ENCODE data around the gene OTOG.
A peak's percentile ranks its signal among the peaks of the same experiment; 100 is the strongest.

Gene OTOG

DNA sequence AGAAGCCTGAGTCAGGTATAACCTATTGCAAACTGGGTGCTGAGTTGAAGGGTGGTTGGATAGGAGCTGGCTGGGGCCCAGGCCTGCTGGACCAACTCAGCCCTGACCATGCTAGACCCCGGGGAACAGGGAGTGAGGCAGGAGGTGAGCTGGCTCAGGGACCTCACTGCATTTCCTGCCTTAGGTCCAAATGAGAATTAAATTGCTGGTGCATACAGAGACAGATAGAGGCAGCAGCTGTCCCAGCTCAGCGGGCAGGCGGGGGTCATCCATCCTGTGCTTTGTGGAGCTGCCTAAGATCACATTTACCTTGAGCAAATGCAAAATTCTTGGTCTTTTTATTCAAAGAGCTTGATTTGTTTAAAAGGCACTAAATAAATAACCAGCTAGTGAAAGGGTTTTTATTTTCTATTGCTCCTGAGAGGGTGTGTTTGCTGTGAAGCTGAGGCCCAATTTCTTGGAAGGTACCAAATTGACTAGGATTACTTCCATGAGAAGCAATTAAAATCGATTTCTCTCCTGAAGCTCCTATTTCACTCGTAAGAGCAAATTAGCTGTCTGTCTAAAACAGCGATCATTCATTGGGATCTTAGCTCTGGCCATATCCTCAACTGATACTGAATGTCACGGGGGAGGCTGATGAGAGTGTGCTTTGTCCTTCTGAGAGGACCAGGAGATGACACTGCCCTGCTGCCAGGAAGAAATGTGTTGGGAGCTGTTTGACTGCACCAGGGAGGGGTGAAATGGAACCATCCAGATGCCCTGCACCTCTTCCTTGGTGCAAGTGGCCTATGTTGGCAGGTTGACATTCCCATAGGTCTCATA, 27.8 kb upstream of the OTOG start:
- no peak for DNase-seq (ENCODE audit: low read depth in 1 of 2, low spot score in 1 of 2)

DNA sequence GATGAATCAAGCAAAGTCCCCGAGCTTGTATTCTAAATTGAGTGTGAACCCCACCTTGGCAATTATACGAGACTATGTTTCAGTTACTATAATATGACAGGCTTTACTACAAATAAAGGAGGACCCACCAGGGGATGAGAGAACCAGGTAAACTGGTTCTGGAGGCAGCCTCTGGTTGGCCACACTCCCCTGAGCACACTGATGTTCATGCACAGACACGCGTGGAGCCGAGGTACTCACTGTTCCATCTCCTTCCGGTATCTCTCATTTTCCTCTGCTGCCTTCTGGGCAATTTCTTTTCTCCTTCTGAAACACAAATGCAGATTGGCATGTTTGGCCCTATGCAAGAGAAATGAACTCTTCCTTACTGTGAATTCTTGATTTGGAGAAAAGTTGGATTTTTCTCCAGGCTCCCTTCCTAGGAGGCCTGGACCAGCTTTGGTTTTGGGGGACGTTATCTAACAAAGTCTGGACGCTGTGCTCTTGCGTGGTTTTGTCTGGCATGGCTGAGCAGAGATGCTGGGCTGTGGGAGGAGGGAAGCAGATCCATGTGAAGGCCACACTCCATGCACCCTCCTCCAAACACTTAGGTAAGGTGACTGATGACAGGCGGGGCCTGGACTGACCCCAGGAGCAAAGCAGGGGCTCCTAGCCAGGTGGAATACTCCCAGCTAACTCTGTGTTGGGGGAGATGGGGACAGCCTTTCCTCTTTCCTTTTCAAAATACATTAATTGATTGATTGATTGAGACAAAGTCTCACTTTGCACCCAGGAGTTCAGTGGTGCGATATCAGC, 25.8 kb upstream of the OTOG start:
- no peak for DNase-seq (ENCODE audit: low read depth in 1 of 2, low spot score in 1 of 2)

DNA sequence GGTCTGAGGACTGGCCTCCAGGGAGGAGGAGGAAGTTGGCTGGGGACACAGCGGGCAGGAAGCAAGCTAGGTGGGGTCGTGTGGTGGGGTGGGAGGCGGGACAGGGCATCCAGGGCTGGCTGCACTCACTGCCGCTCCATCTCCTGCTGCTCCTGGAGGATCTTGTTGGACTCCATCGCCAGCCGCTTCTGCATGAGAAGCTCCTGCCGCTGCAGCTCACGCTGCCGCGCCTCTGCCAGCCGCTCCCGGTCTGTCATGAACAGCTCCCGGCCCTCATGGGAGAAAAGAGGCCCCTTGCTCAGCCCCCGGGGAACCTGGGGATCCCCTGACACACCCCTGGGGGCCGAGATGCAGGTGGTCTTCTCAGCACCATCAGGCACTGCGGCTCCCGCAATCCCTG, 24.4 kb upstream of the OTOG start:
- no peak for DNase-seq (ENCODE audit: low read depth in 1 of 2, low spot score in 1 of 2)

DNA sequence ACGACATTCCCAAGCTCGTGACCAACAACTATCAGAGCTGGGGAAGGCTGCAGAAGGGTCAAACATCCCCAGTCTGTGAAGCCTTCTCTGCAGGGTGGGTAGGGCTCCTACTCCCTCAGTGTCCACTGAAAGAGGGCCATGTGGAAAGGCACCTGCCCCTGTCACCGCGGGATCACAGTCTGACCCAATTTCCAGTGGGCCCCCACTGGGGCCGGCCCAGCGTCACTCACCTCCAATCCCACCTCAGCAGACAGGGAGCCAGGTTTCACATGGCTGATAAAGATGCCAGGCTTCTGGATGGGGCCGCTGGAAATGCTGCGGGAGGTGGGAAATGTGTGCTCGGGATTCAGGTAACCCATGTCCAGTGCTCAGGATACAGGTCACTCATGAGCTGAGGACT, 22.8 kb upstream of the OTOG start:
- DNase-seq (ENCODE audit: low read depth in 1 of 2, low spot score in 1 of 2) = no peak

DNA sequence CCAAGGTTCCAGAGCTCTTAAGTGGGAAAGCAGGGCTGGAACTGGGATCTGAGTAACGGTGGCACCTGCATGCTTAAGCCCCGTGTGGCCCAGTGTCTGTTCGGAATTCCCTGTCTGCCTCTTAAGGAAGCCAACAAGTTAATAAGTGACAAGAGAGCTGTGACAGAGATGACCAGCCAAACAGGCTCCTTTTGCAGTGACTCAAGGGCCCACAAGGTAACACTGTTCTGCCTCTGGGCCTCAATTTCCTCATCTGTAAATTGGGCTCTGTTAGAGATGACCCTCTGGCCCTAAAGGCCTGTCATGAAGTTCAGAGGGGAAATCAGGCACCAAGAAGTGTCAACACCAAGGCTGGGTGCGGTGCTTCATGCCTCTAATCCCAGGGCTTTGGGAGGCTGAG, 21.5 kb upstream of the OTOG start:
- no peak for DNase-seq (ENCODE audit: low read depth in 1 of 2, low spot score in 1 of 2)

DNA sequence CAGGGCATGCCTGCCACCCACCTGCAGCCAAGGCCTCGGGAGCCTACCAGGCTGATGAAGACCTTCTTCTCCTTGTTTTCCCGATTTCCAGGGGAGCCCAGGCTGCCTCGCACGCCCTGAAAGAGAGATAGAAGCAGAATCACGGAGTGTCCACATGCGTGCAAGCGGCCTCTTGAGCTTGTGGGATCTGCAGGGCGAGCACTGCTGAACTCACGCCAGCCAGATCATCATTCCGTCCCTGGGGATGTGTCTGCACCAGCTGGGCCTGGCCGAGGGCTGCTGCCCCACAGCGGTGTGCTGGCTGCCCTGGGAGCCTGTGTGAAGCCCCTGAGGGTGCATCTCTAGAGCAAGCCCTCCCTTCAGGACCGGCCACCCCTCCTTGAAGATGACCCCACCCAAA, 20.7 kb upstream of the OTOG start:
- DNase-seq (ENCODE audit: low read depth in 1 of 2, low spot score in 1 of 2) = no peak

DNA sequence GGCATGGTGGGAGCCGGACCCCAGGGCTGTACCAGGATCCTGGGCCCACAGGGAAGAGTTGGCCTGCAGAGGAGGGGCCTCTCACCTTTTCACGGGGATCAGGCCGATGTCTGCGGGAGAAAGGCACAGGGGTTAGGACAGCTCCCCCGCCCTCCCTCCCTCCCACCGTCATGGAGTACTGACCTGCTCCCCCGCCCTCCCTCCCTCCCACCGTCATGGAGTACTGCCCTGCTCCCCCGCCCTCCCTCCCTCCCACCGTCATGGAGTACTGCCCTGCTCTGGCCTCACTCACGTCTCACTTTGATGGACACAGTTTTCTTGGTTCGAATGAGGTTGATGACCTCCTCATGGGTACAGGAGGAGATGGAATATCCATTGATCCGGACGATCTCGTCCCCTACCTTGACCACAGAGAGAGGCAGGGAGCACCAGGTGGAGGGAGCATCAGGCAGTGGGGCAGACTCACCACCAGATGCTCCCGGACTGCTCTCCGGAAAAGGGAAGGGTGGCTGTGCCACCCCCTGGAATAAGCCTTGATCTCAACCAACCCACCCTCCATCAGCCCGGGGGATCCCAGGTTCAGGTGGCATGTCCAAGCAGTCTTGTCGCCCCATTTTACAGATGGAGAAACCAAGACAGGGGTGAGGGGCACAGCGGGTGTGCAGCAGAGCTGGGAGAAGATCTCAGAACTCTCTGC, 20.0 kb upstream of the OTOG start:
- no peak for DNase-seq (ENCODE audit: low read depth in 1 of 2, low spot score in 1 of 2)

DNA sequence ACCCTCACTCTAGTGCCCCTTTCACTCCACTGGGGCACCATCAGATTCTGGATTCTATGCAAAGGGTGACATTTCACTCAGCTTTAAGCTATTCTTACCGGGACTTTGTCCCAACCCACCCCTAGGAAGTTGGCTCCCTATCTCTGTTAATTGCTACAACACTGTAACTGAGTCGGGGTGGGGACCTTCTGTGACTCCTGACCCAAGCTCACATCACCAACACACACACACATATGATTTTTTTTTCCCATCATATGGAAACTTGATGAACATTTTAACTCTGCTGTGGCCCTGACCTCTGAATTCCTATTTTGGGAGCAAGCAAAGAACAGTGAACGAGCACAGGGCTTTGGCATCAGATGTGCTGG, 19.4 kb upstream of the OTOG start:
- DNase-seq (ENCODE audit: low read depth in 1 of 2, low spot score in 1 of 2) = no peak

DNA sequence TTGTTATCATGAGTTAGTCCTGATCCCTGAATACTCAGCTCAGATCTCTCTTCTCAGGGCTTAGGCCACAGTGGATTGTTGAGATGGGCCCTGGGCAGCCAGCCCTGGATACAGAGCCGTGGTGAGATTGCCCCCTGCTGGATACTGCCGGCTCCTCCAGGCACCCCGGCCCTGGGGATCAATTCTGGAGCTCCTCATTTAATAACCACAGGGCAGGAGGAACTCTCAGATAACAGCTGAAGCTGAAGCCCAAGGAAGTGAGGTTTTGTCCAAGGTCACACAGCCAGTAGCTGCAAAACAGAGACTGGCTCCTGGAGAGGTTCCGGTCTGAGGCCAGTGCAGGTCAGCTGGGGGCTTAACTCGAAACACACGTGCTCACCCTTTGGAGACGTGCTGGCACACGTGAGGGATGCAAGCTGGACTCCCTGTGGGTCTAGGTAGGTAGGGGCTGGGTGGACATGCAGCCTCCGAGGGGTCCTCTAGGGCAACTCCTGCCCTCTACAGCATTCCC, 18.8 kb upstream of the OTOG start:
- DNase-seq (ENCODE audit: low read depth in 1 of 2, low spot score in 1 of 2) = peak in 1 of 2 donors; percentile 13

DNA sequence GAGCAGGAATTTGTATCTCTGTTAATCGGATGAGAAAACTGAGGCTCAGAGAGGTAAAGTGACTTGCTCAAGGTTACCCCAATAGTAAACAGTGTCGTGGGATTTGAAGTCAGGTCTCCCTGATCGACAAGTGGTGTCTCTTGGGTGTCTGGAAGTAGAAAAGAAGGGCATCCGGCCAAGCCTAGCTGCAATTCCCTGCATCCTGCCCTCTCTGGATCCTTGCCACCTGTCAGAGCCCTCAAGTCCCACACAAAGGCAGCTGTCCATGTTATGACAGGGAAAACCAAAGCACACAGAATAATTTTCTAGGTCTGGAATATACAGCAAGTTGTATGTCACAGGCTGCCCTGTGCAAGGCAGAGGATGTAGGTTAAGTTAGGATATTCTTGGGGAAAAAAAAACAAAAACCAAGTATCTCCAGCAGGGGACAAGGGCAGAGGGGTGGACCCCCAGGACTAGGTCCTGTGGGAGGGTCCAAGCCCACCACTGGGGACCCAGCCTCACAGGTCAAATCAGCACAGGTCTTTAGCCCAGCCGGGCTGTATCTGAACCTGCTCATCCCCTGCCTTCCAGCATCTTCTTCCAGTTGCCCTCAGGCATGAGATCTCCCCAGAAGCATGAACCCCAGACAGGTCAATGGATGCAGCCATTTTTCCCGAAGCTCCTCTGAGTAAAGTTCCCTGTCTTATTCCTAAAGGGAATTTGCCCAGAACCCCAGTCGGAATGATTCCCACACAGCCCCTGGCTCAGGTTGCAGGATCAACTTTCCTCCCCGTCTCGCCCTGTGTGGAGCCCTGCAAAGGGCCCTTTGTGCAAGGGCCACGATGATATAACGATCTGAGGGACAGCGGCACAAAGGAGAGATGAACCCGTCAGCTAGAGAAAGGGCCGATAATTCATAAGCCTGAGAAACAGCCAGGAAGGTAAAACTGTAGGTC, 17.9 kb upstream of the OTOG start:
- no peak for DNase-seq (ENCODE audit: low read depth in 1 of 2, low spot score in 1 of 2)

DNA sequence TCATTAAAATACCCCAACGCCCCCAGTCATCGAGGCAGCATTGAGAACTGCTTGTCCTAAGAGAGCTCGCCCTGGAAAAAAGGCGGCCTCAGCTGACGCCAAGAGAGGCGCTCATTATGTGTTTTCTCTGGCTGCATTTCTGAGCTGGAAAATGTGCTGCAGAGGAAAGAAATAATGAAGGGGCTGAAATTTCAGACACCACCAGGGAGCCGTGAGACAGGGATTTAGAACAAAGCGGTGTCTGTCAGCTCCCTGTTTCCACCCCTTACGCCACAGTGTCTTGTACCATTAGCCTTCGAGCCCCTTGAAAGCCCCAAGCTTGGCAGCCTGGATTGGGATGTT, 17.2 kb upstream of the OTOG start:
- no peak for DNase-seq (ENCODE audit: low read depth in 1 of 2, low spot score in 1 of 2)

DNA sequence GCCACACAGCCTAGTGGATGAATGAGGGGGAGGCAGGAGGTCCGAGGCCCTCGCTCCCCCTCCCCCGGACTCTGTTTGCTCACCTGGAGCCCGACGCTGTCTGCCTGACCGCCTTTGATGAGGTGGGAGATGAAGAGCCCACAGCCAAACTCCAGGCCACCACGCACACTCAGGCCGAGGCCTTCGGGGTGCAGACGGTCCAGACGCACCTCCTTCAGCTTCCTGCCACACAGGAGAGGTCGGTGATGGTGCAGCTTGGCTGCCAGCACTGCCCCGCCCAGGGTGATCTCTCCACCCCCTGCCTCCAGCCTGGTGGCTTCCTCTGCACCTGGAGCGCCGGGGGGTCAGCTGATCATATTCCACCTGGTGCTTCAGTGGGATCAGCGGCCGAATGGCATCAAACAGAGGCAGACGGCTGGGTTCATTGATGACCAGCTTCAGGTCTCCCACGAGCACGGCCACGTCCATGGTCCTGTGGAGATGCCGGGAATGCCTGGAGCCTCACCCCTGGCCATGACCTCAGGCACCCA, 15.9 kb upstream of the OTOG start:
- DNase-seq (ENCODE audit: low read depth in 1 of 2, low spot score in 1 of 2) = no peak

DNA sequence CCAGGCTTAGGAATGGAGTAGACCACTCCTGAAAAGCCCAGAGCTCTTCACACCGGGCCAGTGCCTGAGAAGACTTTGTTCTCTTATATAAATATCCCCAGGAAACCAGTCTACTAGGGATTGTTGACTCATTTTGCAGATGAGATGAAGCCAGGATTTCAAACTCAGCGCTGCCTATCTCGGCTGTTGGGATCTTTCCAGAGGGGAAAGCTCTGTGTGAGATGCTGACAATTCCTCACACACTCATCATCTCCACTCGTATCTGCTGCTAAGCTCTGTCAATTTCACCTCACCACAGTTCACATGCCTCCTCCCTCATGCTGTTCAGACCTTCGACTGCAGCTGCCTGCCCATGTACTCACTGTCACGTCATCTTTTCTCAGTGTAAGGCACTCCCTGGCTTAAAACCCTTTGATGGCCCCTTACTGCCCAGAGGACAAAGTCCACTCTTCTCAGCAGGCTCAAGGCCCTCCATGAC, 15.4 kb upstream of the OTOG start:
- no peak for DNase-seq (ENCODE audit: low read depth in 1 of 2, low spot score in 1 of 2)

DNA sequence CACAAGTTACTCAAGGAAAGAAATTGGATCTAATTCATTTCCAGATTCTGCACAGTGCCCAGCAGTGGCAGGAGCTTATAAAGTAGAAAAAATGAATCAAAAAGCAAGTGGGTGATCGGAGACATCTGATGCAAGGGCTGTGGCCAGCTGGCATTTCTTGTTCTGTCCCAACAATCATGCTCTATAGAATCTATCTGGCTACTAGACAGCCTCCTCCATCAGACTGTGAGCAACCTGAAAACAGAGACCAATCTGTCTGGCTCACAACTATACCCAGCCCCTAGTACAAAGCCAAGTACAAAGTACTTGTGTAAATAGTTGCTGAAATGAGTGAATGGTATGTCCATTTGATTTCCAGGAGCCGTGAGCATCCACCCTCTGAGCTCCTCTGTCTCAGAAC, 14.3 kb upstream of the OTOG start:
- no peak for DNase-seq (ENCODE audit: low read depth in 1 of 2, low spot score in 1 of 2)

DNA sequence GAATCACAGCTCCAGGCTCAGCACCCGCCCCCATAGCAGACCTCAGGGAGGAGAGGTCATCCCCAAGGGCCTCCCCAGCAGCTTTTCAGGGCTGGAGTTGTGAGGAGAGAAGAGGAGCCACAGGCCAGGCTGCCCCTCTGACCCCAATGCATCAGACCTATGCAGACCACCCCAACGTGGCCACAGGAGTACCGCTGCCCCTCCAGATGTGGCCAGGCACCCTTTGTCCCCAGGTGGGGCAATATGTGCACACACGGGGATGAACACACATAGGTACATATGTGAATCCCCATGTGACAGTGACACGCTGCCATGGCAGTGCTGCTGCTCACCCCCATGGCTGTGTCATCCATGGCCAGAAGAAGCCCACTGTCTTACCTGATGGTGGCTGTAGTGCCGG, 13.7 kb upstream of the OTOG start:
- DNase-seq (ENCODE audit: low read depth in 1 of 2, low spot score in 1 of 2) = no peak

DNA sequence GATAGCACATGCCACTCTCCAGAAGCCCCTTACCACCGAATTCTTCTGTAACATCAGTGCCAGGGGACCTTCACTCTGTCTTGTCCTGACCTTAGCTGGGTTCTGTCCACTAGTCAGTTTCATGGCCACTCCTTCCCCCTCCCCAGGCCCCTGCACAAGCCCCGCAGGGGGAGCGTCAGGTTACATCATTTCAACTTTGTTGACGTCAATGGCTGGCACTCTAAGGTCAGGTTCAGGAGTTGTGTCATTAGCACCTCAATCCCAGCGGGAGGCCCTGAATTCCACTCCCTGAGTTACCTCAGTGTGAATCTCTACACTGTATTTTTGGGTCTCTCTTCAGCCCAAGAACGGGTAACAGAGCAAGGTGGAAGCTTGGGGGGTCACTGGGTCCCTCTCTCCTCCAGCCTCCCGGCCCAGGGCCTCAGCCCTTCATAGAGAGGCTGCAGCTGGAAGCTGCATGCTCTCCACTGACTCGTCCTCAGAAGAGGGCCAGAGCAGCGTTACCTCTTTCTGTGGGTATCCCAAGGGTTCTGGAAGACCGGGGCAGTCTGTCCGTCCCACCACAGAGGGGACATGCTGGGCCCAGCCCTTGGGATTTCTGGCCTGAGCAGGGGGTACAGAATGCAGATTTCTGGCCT, 13.2 kb upstream of the OTOG start:
- no peak for DNase-seq (ENCODE audit: low read depth in 1 of 2, low spot score in 1 of 2)

DNA sequence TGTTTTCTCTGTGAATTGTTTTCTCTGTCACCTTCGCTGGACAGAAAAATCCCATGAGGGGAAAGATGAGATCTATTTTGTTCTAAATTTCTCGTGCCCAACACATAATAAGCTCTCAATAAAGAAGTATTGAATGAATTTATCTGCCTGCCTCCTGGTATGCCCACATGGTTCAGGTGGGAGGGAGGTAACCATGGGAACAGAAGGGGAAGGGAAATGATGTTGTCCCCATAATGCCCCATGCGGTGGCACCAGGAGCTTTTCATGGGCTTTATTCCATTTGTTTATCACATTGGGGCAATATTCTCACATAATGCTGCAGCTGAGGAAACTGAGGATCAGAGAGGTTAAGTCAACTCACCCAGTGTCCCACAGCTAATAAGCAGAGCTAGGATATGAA, 11.6 kb upstream of the OTOG start:
- DNase-seq (ENCODE audit: low read depth in 1 of 2, low spot score in 1 of 2) = no peak

DNA sequence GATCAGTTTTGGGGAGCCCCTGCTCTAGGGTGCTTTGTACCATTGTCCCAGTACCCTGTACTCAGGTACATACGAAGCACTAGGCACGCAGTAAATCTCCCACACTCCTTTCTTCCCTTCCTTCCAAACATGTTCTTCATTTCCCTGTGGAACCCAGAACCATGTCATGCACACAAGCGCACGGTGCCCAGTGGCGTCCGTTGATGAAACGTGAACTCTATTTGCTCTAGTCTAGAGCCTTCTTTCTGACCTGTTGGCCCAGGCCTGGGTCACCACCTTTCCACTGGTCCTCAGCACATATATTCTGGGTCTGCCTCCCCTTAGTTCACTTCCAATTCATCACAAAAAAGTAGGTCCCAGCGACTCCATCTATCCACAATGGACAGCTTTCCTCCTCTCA, 9.8 kb upstream of the OTOG start:
- no peak for DNase-seq (ENCODE audit: low read depth in 1 of 2, low spot score in 1 of 2)

DNA sequence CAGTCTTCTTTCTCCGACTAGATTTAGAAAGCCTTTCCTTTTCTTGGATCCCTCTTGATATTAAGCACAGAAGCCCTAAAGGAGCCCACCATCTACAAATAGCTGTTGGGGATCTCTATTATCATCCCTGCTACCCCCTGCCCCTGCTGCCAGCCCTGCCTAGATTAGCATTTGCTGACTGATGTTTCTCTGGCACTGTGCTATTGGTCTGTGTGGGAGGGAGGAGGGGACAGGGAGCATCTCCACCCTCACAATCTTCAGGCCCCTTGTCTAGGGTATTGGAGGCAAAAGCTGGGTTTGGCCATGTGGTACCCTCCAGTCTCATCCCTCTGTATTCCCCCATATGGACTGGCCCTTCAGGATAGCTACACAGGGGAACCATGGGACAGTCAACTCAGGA, 9.0 kb upstream of the OTOG start:
- DNase-seq (ENCODE audit: low read depth in 1 of 2, low spot score in 1 of 2) = no peak

DNA sequence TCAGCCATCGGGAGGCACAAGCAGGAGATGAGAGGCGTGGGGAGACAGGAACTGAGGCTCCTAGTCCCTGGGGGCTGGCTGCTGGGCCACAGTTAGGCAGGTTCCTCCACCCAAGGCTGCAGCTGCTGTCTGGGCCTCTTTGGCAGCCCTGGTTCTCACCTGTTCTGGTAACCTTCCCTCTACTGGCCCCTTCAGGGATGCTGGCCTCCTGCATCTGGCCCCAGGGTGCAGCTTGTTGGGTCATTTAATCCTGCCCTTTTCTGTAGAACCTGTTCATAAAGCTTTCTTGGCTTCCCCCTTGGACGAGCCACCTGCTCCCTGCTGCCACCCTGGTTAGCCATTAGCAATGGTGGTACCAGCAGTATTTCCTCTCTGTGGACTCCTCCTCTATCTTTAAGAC, 8.3 kb upstream of the OTOG start:
- no peak for DNase-seq (ENCODE audit: low read depth in 1 of 2, low spot score in 1 of 2)

Measured in activated T-helper 1 cell treated with anti-CD3 and anti-CD28 coated beads, Interleukin-2, amount 50 U/mL, for 16 hours (primary cell).